ENCODE data around the gene SMARCD3. TPM values are rescaled to one million over a fixed set of nuclear protein-coding genes. Genes with fewer than 3 reads are reported as not detected.

Gene SMARCD3
- total RNA-seq, 4 donors from 2014 or later = 4.8 to 19.8 (median 13.5) TPM

GRCh38 chr7:151192002-151192539 lies 56.4 kb downstream of the SMARCD3 start:
- 93 to 94% methylated on average over 22 to 23 of the region's 23 CpGs for WGBS, 2 donors
- TF ChIP-seq CTCF (IDR thresholded peaks at IDR 0.05) (no peak), POLR2A (IDR thresholded peaks at IDR 0.05) (no peak)
- H3K4me3 ChIP-seq (ENCODE audit: low read depth, poor library complexity, severe bottlenecking) = no peak overlapping the region
- intact Hi-C loops (cut with DNase I; ENCODE audit: low total_unique reads) = no loop called here
- no peak for DNase-seq (ENCODE audit: low spot score in 2 of 2)

DNA sequence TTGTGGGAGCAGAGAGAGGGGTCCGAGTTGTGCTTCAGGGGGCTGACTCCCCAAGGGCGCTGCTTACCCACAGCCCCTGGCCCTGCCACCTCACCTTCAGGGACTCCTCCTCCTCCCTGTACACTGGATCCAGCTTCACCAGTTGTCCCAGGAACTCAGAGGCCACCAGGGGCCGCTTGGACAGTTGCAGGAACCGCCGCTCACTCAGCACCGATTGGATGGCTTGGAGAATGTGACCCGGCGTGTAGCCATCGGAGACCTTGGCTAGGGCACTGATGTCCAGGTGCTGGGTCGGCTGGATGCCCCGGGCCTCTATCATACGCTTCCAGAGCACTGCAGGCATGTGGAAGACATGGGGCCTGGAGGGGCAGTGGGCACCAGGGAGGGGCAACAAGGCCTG lies 57.0 kb downstream of the SMARCD3 start:
- TF ChIP-seq CTCF (IDR thresholded peaks at IDR 0.05) (no peak), POLR2A (IDR thresholded peaks at IDR 0.05) (no peak)
- WGBS, 2 donors = 81 to 91% methylated on average over 2 to 11 of the region's 12 CpGs
- intact Hi-C loops (cut with DNase I; ENCODE audit: low total_unique reads) = no loop called here

DNA sequence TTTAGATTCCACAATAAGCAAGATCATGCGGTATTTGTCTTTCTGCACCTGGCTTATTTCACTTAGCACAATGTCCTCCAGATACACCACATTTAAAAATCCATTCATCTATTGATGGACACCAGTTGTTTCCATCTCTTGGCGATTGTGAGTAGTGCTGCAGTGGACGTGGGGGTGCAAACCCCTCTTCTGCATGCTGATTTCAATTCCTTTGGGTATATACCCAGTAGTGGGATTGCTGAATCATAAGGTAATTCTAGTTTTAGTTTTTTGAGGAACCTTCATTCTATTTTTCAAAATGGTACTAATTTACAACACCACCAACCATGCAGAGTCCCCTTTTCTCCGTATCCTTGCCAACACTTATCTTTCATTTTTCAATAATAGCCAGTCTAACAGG lies 59.5 kb downstream of the SMARCD3 start:
- no peak for TF ChIP-seq POLR2A (IDR thresholded peaks at IDR 0.05)
- TF ChIP-seq CTCF (IDR thresholded peaks at IDR 0.05) = no peak
- intact Hi-C loops (cut with DNase I; ENCODE audit: low total_unique reads) = no loop called here
- no peak for DNase-seq (ENCODE audit: low spot score in 2 of 2)
- H3K4me3 ChIP-seq (ENCODE audit: low read depth, poor library complexity, severe bottlenecking) = no peak overlapping the region
- 79 to 83% methylated on average over 4 of the region's 4 CpGs for WGBS, 2 donors

More for the DNA sequence above, 57.0 kb downstream of the SMARCD3 start:
- no peak for DNase-seq (ENCODE audit: low spot score in 2 of 2)
- H3K4me3 ChIP-seq (ENCODE audit: low read depth, poor library complexity, severe bottlenecking) = no peak overlapping the region

MicroRNAs encoded within 50 kb of the gene (microRNA counts, 767-probe panel; counts per million panel counts)
- microRNA hsa-miR-671-3p = 0 to 358 counts per million in 2 donors
- 0 to 358 counts per million in 2 donors for microRNA hsa-miR-671-5p

Other genes starting within 250 kb of the SMARCD3 start
- gene ATG9B, start 224.2 kb downstream of the SMARCD3 start, total RNA-seq = 100 to 1,000 TPM in 1 of 4 donors, 10 to 100 TPM in 3; 47.6 to 125 (median 59.8) TPM
- 10 to 100 TPM; 22.9 to 35.2 (median 27.6) TPM for gene ABCB8, start 220.2 kb downstream of the SMARCD3 start, total RNA-seq
- gene ASIC3, start 200.2 kb downstream of the SMARCD3 start, total RNA-seq = 1 to 10 TPM; 2.3 to 2.9 (median 2.5) TPM
- 10 to 100 TPM in 1 of 4 donors, 1 to 10 TPM in 3; 3.9 to 13.7 (median 7.2) TPM for gene CDK5, start 190.8 kb downstream of the SMARCD3 start, total RNA-seq
- 10 to 100 TPM; 56.3 to 83.5 (median 67.7) TPM for gene SLC4A2, start 189.1 kb downstream of the SMARCD3 start, total RNA-seq
- gene FASTK, start 167.9 kb downstream of the SMARCD3 start, total RNA-seq = 10 to 100 TPM; 47.4 to 80.7 (median 69.0) TPM
- gene TMUB1, start 165.2 kb downstream of the SMARCD3 start, total RNA-seq = 10 to 100 TPM; 58.5 to 61.7 (median 60.4) TPM
- 100 to 1,000 TPM in 3 of 4 donors, 10 to 100 TPM in 1; 81.2 to 132 (median 102) TPM for gene AGAP3, start 162.2 kb downstream of the SMARCD3 start, total RNA-seq
- gene GBX1, start 81.0 kb downstream of the SMARCD3 start, total RNA-seq = 1 to 10 TPM in 1 of 4 donors, not detected in 3; 2.4 TPM
- not detected for gene ASB10, start 61.4 kb downstream of the SMARCD3 start, total RNA-seq
- not detected for gene H2BK1, start 38.2 kb downstream of the SMARCD3 start, total RNA-seq
- 100 to 1,000 TPM in 1 of 4 donors, 10 to 100 TPM in 3; 16.4 to 267 (median 29.1) TPM for gene ABCF2, start 21.5 kb downstream of the SMARCD3 start, total RNA-seq
- 10 to 100 TPM; 15.4 to 32.2 (median 26.7) TPM for gene CHPF2, start 16.2 kb downstream of the SMARCD3 start, total RNA-seq
- gene NUB1, start 93.1 kb upstream of the SMARCD3 start, total RNA-seq = 10 to 100 TPM; 40.1 to 48.3 (median 47.5) TPM
- gene WDR86, start 161.3 kb upstream of the SMARCD3 start, total RNA-seq = 1 to 10 TPM in 3 of 4 donors, not detected in 1; 1.4 to 2.4 (median 2.0) TPM
- not detected for gene CRYGN, start 191.4 kb upstream of the SMARCD3 start, total RNA-seq

Data from lower leg skin (tissue), 4 donors.